Activated naive CD8-positive, alpha-beta T cell (primary cell): Measurements from ENCODE around the gene GPR31.

Experiments
- H3K27ac Mint-ChIP-seq: one replicate; pipeline ENCODE4 v1.8.0; 2021; ENCODE audit warnings: mixed read lengths
- H3K27me3 Mint-ChIP-seq: one replicate; pipeline ENCODE4 v1.8.0; 2021; ENCODE audit warnings: mixed read lengths
- H3K36me3 Mint-ChIP-seq: one replicate; pipeline ENCODE4 v1.8.0; 2021; ENCODE audit warnings: mixed read lengths
- H3K4me1 Mint-ChIP-seq: one replicate; pipeline ENCODE4 v1.8.0; 2021; ENCODE audit warnings: low read depth, mixed read lengths
- H3K4me3 Mint-ChIP-seq: one replicate; pipeline ENCODE4 v1.8.0; 2021; ENCODE audit warnings: mild to moderate bottlenecking, mixed read lengths
- H3K9me3 Mint-ChIP-seq: one replicate; pipeline ENCODE4 v1.8.0; 2021; ENCODE audit warnings: low read depth, mixed read lengths

The GPR31 gene

DNA sequence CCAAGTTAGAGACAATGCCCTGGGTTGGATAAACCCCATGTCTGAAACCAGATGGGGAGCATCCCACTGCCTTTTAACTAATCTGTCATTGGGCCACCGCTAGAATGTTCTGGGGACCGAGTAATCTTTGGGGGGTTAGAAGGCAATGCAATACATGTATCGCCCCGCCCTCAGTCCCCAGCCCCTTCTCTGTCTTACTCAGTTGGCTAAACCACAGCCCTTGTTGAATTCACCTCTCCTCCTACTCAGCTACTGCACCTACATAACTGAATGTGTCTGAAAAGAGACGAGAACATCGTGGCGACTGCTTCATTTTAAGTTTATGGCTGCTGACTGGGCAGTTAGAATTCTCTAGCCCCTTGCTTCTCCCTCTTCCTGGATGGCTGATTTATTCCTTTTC is 50.0 kb downstream of the GPR31 start:
- H3K4me1 Mint-ChIP-seq, result peaks cover 3% of the 10 kb centered on the region
- H3K27me3 Mint-ChIP-seq, result no peaks in the 10 kb centered on the region
- H3K27ac Mint-ChIP-seq, result no peak overlapping the region
- no peak overlapping the region for H3K4me3 Mint-ChIP-seq
- no peaks in the 10 kb centered on the region for H3K36me3 Mint-ChIP-seq
- H3K9me3 Mint-ChIP-seq, result no peaks in the 10 kb centered on the region

DNA sequence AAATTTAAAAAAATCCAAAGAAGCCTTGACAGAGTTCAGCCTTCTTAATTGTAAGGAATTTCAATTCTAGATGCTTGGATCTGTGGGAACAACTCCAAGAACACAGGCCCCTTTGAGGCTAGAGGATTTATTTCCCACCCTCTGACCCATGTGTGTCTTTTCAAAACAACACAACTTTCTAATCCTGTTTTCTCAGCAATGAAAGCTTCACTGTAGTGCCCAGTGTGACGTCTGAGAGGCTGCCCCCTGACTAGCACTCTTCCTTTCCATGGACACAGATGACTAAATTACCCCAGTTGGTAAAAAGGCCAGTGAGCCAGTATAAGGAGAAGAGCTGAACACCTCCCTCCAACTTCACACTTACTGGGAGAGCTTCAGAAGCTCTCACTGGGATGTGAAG is 51.4 kb downstream of the GPR31 start:
- no peak overlapping the region for H3K27ac Mint-ChIP-seq
- no peaks in the 10 kb centered on the region for H3K9me3 Mint-ChIP-seq
- no peaks in the 10 kb centered on the region for H3K36me3 Mint-ChIP-seq
- peaks cover 3% of the 10 kb centered on the region for H3K4me1 Mint-ChIP-seq
- no peaks in the 10 kb centered on the region for H3K27me3 Mint-ChIP-seq
- no peak overlapping the region for H3K4me3 Mint-ChIP-seq
